Epithelial cell of esophagus (primary cell): ENCODE measurements around the gene MRPL16.

ENCODE experiments used
- DNase-seq: peaks from one replicate; pipeline ENCODE4 v3.0.0; 2010; ENCODE audit warnings: low read depth
- H3K4me3 ChIP-seq: 2 replicates; pipeline ENCODE4 v1.5.1; 2011; ENCODE audit warnings: mild to moderate bottlenecking, low read length, control low read depth
- TF ChIP-seq, protein P1 (sequence below): IDR thresholded peaks from 2 replicates; pipeline ENCODE4 v1.5.1; 2011; ENCODE audit warnings: low read depth, mild to moderate bottlenecking, low read length, control low read depth, inconsistent platforms; ENCODE audit not compliant: insufficient read depth; ENCODE audit errors: missing control alignments

The MRPL16 gene

DNA sequence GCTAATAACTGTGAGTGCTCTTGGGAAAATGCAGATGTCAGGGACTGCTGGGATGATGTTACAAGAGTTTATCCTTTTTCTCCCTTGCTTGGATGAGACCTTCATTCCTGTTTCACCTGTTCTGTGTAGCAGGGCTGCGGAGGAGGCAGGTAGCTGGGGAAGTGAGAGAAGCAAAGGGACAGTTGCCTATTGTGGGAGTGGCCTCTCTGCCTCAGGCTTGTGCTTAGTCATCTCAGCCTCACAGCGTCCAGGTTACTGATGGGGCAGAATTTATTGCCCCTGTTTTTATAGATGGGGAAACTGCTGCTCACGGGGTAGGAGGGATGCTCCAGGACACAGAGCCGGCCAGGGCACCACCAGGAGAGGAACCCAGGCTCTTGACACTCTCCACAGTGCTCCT is 53.7 kb downstream of the MRPL16 start:
- TF ChIP-seq, protein P1, sequence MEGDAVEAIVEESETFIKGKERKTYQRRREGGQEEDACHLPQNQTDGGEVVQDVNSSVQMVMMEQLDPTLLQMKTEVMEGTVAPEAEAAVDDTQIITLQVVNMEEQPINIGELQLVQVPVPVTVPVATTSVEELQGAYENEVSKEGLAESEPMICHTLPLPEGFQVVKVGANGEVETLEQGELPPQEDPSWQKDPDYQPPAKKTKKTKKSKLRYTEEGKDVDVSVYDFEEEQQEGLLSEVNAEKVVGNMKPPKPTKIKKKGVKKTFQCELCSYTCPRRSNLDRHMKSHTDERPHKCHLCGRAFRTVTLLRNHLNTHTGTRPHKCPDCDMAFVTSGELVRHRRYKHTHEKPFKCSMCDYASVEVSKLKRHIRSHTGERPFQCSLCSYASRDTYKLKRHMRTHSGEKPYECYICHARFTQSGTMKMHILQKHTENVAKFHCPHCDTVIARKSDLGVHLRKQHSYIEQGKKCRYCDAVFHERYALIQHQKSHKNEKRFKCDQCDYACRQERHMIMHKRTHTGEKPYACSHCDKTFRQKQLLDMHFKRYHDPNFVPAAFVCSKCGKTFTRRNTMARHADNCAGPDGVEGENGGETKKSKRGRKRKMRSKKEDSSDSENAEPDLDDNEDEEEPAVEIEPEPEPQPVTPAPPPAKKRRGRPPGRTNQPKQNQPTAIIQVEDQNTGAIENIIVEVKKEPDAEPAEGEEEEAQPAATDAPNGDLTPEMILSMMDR, result no peak
- no peak overlapping the region for H3K4me3 ChIP-seq
- DNase-seq, result peak; percentile 85

DNA sequence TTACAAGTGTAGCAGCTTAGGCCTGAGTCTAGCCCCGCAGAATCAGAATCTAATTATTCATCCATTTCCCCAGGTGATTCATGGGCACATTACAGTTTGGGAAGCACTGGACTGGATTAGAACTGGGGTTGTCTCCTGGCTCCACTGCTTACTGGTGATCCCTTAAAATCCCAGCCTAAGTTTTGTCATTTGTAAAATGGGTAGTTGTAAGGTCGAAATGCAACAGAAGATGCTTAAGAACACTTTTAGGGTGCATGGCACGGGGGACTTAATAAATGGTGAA is 54.1 kb downstream of the MRPL16 start:
- DNase-seq, result peak; percentile 76
- no peak overlapping the region for H3K4me3 ChIP-seq
- TF ChIP-seq, protein P1, result no peak
